ENCODE results near the gene DCN. TPM values are rescaled to one million over a fixed set of nuclear protein-coding genes. Genes with fewer than 3 reads are reported as not detected.

Gene DCN
- total RNA-seq, 1 experiment from 2014 or later: 0.95 TPM

DNA sequence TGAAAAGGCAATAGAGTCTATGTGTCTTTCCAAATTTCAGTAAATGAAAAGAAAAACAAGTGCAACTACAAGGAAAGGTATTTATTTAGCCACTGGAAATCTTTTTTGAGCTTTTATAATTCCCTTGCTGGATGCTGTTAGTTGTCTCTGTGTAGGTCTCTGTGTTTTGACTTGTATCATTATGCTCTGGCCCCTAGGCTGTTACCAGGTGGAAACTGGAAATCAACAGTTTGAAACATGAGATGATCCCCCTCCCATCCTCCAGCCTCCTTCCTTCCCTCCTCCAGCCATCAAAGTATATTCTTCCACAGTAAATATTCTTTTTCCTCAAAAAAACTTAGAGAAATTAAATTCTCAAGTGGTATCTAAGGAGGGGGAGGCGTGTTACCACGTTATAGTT is 934 bp upstream of the DCN start:
- ChIA-PET POLR2A (no interaction called here), CTCF (no interaction called here)
- H3K27me3 Mint-ChIP-seq (ENCODE audit: insufficient read depth, unreplicated experiment): no peaks in the 10 kb centered on the region
- no peak for DNase-seq
- TF ChIP-seq, protein P1, sequence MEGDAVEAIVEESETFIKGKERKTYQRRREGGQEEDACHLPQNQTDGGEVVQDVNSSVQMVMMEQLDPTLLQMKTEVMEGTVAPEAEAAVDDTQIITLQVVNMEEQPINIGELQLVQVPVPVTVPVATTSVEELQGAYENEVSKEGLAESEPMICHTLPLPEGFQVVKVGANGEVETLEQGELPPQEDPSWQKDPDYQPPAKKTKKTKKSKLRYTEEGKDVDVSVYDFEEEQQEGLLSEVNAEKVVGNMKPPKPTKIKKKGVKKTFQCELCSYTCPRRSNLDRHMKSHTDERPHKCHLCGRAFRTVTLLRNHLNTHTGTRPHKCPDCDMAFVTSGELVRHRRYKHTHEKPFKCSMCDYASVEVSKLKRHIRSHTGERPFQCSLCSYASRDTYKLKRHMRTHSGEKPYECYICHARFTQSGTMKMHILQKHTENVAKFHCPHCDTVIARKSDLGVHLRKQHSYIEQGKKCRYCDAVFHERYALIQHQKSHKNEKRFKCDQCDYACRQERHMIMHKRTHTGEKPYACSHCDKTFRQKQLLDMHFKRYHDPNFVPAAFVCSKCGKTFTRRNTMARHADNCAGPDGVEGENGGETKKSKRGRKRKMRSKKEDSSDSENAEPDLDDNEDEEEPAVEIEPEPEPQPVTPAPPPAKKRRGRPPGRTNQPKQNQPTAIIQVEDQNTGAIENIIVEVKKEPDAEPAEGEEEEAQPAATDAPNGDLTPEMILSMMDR (IDR thresholded peaks at IDR 0.05; ENCODE audit: insufficient read depth in 1 of 2, low read depth in 1 of 2, low read length in 1 of 2, severe bottlenecking in 1 of 2, unreplicated experiment in 1 of 2): no peak
- no peaks in the 10 kb centered on the region for H3K4me1 Mint-ChIP-seq (ENCODE audit: low read depth, unreplicated experiment)
- no peaks in the 10 kb centered on the region for H3K27me3 ChIP-seq (replicated peaks; ENCODE audit: control insufficient read depth, insufficient read depth, low read length)
- H3K4me1 ChIP-seq: 0 out of 2 replicates have a peak, but pooled peaks cover 4% of the 10 kb centered on the region
- no peaks in the 10 kb centered on the region for H3K9me3 ChIP-seq
- no peaks in the 10 kb centered on the region for H3K9me3 Mint-ChIP-seq (ENCODE audit: unreplicated experiment)
- H3K36me3 ChIP-seq (ENCODE audit: control insufficient read depth, insufficient read depth, low read length): no peaks in the 10 kb centered on the region
- no peaks in the 10 kb centered on the region for H3K36me3 Mint-ChIP-seq (ENCODE audit: insufficient read depth, unreplicated experiment)
- no peak overlapping the region for H3K27ac Mint-ChIP-seq (ENCODE audit: unreplicated experiment)
- no TSS peak for BruUV-seq (replicated peaks)
- no peak overlapping the region for H3K4me3 Mint-ChIP-seq (ENCODE audit: unreplicated experiment)
- intact Hi-C loops (cut with micrococcal nuclease; ENCODE audit: unreplicated experiment): no loop called here
- H3K4me3 ChIP-seq (ENCODE audit: low read depth, low read length): no peak overlapping the region

DNA sequence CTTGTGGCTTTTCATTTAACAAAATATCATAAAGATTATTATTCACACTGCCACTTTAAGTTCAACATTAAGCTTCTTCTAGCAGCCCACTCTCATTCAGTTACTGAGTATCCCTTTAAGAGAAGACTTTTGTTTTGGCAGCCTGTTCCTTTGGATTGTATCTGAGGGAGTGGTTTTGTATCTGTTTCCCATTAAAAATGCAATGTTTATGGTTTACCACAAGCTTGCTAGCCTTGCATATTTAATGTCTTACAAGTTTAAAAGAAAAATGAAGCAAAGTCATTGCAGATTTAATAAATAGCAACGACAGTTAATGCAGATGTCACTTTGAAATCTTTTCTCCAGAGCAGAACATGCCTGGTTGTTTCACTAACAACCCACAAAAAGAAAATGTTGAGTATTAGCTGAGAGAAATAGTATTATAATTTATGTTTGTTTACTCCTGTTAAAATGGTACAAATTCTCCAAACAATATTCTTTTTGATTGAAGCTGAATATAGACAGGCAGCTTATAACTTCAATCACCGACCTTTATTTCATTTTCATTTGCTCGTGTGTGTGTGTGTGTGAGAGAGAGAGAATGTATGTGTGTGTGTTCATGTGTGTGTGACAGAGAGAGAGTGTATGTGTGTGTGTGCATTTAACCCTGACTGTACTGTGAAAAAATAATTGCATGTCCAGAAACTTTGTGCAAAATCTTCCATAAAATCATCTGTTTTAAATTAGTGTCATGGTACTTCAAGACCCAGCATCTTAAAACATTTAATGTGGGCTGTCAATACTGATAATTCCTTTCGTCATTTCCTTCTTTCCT is 1.8 kb downstream of the DCN start:
- H3K4me1 ChIP-seq: no peaks in the 10 kb centered on the region
- no peaks in the 10 kb centered on the region for H3K27me3 Mint-ChIP-seq (ENCODE audit: insufficient read depth, unreplicated experiment)
- TF ChIP-seq, protein P1 (IDR thresholded peaks at IDR 0.05; ENCODE audit: insufficient read depth in 1 of 2, low read depth in 1 of 2, low read length in 1 of 2, severe bottlenecking in 1 of 2, unreplicated experiment in 1 of 2): no peak
- intact Hi-C loops (cut with micrococcal nuclease; ENCODE audit: unreplicated experiment): no loop called here
- no peaks in the 10 kb centered on the region for H3K36me3 Mint-ChIP-seq (ENCODE audit: insufficient read depth, unreplicated experiment)
- DNase-seq: no peak
- H3K27me3 ChIP-seq (replicated peaks; ENCODE audit: control insufficient read depth, insufficient read depth, low read length): no peaks in the 10 kb centered on the region
- no peak overlapping the region for H3K4me3 ChIP-seq (ENCODE audit: low read depth, low read length)
- no peaks in the 10 kb centered on the region for H3K4me1 Mint-ChIP-seq (ENCODE audit: low read depth, unreplicated experiment)
- no peaks in the 10 kb centered on the region for H3K36me3 ChIP-seq (ENCODE audit: control insufficient read depth, insufficient read depth, low read length)
- H3K9me3 ChIP-seq: no peaks in the 10 kb centered on the region
- H3K27ac Mint-ChIP-seq (ENCODE audit: unreplicated experiment): no peak overlapping the region
- ChIA-PET CTCF (interaction anchor here (0.7 kb wide), 1 partner anchor 141 kb away, joined by 6 read pairs; no protein-coding TSS in a partner anchor), POLR2A (no interaction called here)
- H3K4me3 Mint-ChIP-seq (ENCODE audit: unreplicated experiment): no peak overlapping the region
- no peaks in the 10 kb centered on the region for H3K9me3 Mint-ChIP-seq (ENCODE audit: unreplicated experiment)
- BruUV-seq (replicated peaks): no TSS peak

DNA sequence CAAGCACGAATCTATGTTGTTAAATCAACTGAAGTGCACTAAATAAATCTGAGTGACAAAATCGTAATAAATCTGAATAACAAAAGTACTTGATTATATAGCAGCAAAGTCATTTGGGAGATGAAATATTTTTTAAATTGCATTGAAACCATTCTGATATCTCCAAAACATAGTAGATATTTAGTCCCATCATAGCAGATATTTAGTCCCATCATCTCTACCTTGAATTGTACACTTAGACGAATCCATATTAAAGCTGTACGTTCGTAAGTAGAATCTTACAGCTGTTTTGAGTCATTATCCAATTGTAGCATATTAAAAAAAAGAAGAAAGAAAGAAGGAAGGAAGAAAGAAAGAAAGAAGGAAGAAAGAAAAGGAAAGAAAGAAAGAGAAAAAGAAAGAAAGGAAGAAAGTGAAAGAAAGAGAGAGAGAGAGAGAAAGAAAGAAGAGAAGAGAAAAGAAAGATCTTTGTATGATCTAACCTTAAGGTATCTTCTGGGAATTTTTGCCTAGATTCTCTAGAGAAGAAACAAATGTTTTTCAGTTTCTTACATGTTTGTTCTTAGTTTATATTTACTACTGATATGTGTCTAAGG is 2.6 kb downstream of the DCN start:
- BruUV-seq (replicated peaks): no TSS peak
- Histone ChIP-seq H3K9me3 (no peaks in the 10 kb centered on the region), H3K4me1 (no peaks in the 10 kb centered on the region), H3K36me3 (ENCODE audit: control insufficient read depth, insufficient read depth, low read length) (no peaks in the 10 kb centered on the region), H3K27me3 (replicated peaks; ENCODE audit: control insufficient read depth, insufficient read depth, low read length) (no peaks in the 10 kb centered on the region), H3K4me3 (ENCODE audit: low read depth, low read length) (no peak overlapping the region)
- no peak for DNase-seq
- Mint-ChIP-seq H3K4me1 (ENCODE audit: low read depth, unreplicated experiment) (no peaks in the 10 kb centered on the region), H3K27ac (ENCODE audit: unreplicated experiment) (no peak overlapping the region), H3K36me3 (ENCODE audit: insufficient read depth, unreplicated experiment) (no peaks in the 10 kb centered on the region), H3K4me3 (ENCODE audit: unreplicated experiment) (no peak overlapping the region), H3K9me3 (ENCODE audit: unreplicated experiment) (no peaks in the 10 kb centered on the region), H3K27me3 (ENCODE audit: insufficient read depth, unreplicated experiment) (no peaks in the 10 kb centered on the region)
- TF ChIP-seq, protein P1 (IDR thresholded peaks at IDR 0.05; ENCODE audit: insufficient read depth in 1 of 2, low read depth in 1 of 2, low read length in 1 of 2, severe bottlenecking in 1 of 2, unreplicated experiment in 1 of 2): no peak
- intact Hi-C loops (cut with micrococcal nuclease; ENCODE audit: unreplicated experiment): loop anchor here (5.0 kb wide), 2 partner anchors 62 to 203 kb away; no protein-coding TSS in a partner anchor
- CTCF ChIA-PET: no interaction called here
- POLR2A ChIA-PET: no interaction called here

Measured in Caco-2 (cell line).